ENCODE results near the gene COL15A1.
A peak's percentile ranks its signal among the peaks of the same experiment; 100 is the strongest.

Gene COL15A1

DNA sequence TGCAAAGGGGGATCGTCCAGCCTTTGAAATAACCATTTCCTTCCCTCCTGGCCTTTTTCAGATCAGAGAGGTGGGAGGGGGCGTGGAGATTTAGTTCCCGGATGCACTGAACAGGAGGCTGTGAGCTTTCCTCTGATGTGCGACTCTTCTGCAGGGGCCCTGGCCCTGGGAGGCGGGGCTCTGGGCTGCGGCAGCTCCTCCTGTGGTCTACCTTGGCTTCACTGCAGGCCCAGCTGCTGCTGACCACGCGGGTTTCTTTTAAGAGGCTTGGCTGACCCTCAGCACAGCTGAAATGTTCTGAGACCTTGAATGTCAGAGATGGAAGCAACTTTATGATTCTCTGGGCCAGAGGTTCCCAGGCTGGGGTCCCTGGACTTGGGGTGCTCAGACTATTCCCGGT is 27.0 kb upstream of the COL15A1 start:
- DNase-seq (ENCODE audit: low spot score): no peak

DNA sequence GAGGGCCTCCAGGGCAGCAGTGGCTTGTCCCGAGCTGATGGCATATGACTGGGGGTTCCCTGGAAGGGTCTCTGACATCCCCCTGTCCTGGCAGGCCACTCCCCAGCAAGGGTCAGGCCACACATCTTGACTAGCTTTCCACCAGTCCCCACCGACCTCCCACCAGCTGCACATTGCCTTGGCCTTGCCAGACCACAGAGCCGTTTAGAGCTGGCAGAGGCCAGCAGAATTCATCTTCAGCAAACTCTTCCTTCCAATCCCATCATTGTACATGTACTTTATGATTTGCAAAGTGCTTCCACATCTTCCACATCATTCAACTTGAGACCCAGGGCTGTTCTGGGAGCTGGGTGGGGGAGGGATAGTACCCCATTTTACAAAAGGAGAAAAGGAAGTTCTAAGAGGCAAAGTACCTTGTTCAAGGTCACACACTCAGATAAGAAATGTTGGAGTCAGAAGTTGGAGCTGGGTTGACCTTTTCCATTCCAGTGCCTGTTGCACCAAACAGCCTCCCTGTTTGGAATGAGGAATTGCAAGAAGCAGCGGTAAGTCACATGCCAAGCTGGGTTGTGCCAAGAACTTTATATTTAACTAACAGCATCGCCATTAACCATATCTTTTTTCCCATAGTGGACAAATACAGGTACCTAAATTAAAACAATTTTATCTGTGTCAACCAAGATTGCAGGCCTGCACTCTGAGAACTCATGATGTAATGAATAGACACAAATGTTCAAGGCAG is 25.8 kb upstream of the COL15A1 start:
- no peak for DNase-seq (ENCODE audit: low spot score)

DNA sequence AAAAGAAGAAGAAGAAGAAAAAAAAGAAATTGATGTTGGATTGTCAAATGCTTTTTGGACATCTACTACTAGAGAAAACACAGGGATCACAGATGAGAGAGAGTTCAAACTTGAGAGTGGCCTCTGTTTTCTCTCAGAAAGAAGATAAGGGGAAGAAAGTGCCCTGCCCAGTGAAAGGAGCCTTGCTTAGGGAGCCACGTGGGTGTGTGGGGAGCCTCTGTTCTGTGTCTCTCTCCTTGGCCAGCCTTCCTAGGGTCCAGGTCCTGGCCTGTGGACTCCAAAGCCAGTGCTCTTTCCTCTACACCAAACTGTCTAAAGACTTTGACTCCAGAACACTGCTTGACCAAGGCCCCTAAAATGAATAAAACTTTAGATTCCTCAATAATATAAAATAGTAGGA is 22.0 kb upstream of the COL15A1 start:
- DNase-seq (ENCODE audit: low spot score): no peak

DNA sequence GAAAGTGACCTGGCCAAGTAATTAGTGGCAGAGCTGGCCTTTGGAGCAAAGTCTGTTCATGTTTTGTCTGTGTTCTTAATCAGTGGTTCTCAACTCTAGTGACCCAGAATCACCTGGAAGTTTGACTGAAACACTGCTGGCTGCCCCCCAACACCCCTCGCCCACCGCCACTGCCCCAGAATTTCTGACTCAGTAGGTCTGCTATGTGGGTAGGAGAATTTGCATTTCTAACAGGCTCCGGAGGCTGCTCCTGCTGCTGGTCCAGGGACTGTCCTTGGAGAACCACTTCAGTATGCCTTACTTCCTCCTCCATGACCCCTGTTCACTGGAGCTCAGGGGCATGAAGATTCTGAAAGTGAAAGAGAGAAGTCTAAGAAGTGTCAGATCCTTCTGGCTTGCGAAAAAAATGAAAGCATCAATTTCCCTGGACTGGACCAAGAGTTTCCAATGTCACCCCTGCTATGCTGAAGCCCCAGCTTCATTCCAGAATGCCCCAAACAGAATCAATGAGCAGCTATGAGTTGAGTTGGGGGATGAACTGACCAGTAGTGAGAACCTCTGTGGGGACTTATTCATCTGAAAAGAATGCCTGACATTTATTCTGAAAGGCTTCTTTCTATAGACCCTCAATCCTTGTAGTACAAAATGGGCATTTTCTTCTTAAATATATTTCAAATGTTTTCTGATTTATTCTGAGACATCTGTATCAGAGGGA is 20.8 kb upstream of the COL15A1 start:
- DNase-seq (ENCODE audit: low spot score): peak; percentile 40

DNA sequence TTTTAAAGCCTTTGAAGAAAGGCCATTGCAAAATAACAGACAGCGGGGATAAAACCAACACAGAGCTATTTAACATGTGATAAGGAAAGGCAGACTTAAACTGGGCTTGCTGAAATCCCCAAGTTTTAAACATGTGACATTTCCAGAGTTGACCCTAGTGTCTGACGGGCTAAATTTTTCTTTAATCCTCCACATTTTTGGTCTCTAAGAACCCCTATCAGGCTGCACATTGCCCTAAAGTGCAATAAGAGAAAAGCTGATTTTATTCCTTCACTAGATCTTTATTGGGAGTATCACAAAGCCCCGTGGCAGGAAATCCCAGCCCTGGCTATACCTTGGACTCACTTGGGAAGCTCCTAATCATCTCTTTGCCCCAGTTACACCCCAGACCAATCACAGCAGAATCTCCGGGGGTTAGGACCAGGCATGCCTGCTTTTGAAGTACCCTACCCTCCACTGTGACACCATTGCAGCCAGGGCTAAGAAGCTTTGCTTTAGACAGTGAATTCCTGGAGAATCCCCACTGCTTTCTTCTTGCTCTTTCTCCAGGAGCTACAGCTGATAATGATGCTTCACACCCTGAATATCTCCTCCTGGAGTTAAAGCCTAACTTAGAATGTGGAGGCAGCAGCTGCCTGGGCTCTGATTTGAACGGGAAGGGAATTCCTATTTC is 20.1 kb upstream of the COL15A1 start:
- no peak for DNase-seq (ENCODE audit: low spot score)

DNA sequence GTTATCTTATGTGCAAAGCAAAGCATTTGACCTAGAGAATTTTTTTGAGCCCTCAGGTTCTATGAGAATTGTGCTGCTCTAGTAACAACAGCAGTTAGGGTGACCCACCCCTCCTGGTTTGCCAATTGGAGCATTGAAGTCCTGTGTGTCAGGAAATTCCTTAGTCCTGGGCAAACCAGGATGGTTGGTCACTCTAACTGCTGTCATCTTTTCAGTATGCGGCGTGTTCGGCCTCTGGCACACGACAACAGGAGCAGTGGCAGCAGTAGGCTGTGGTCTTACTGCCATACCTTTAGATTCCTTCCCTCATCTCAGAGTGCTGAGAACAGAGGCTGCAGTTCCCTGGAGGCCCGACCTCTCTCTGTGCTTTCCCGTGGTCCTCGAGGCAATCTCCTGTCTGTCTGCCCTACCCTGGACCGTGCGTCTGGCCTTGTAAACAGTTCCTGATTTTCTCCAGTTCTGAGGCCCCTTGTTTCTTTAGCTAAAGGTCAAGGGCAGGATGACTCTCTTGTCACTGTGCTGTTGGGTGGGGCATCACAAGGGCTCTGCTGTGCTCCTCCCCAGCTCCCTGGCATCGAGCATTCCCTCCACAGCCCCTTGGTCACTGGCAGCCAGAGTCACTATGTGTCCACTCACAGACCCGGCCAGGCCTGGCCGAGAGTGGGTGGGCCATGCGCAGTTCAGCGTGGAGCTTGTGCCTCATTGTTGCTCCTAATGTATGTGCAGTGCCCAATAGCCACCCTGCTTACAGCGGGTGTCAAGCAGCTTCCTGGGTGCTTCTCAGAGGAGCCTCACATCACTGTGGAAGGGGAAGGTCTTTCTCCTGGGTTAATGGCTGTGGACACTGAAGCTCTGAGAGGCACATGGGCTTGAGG is 18.5 kb upstream of the COL15A1 start:
- DNase-seq (ENCODE audit: low spot score): no peak

DNA sequence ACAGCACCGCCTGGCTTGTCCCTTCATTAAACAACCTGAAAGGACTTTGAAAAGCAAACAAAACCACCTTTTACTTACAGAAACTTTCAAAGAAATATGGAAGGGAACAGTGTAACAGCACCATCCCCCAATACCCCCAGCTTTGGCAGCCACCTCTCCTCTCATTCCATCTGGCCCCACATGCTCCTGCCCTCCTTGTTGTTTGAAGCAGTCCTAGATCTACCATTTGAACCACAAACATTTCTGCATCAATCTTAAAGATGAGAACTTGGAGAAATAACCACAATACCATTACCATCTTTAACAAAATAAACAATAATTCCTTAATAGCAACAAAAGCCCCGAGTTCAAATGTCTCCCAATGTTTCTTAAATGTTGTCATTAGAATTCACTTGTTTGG is 17.8 kb upstream of the COL15A1 start:
- DNase-seq (ENCODE audit: low spot score): no peak

DNA sequence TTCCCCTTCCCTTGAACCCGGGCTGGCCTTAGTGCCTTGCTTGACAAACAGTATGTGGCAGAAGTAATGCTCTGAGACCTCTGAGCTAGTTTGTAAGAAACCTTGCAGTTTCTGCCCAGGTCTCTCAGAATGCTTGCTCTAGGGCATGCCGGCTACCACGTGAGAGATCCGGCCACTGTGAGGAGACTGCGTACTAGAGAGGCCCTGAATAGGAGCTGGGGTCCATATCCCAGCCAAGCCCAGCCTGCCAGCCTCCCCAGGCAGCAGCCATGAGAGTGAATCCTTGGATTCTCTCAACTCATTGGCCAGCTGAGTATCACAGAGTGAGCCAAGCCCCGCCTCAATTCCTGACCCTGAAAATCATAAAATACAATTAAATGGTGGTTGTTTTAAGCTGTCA is 16.0 kb upstream of the COL15A1 start:
- DNase-seq (ENCODE audit: low spot score): no peak

DNA sequence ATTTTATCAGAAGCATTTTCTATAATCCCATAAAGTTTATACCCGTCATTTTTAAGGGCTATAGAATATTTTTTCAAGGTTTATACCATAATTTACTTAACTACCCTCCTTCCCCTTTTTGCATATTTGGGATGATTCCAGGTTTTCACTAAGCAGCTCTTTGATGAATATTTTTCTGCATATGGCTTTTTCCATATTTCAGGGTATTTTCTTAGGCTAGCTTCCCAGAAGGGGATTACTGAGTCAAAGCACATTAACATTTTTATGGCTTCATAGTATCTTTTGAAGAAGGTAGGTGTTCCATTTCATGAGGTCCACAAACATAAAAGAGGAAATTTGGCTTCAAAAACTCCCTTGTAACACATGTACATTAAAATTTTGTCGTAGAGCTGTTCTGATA is 14.6 kb upstream of the COL15A1 start:
- DNase-seq (ENCODE audit: low spot score): no peak

DNA sequence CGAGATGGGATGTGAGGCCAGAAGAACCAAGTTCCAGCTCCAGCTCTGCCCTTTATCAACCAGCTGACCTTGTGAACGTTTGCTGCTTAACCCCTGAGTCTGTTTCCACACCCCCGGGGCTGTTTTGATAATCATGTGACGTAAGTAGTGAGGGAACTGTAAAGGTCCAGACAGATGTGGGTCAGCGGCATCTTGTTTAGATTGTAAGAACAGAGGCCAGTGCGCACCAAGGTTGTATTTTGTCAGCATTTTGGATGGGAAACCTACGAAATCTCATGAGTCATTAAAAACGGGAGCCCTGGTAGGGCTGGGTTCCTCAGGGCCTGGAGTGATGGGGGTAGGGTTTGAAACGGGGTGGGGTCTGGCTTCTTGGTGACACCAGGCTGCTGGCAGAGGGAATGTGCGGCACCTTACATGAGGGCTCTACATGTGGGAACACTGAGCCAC is 13.8 kb upstream of the COL15A1 start:
- DNase-seq (ENCODE audit: low spot score): no peak

DNA sequence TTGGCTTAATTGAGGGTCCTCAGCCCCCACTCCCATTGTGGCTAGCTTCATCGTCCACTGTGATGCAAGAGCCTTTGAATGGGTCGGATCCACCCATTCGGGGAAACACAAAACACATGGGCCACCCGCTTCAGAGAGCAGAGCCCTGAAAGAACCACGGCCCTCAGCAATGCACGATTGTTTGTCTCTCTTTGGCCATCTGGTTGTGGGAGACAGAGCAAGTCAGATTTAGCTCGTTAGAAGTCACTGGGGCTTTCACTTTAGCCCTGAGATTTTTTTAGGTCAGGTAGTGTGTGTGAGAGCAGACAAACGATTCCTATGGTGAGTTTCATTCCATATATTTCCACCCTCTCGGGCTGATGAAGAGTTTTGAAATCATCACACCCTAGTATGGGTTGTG is 12.9 kb upstream of the COL15A1 start:
- DNase-seq (ENCODE audit: low spot score): no peak

DNA sequence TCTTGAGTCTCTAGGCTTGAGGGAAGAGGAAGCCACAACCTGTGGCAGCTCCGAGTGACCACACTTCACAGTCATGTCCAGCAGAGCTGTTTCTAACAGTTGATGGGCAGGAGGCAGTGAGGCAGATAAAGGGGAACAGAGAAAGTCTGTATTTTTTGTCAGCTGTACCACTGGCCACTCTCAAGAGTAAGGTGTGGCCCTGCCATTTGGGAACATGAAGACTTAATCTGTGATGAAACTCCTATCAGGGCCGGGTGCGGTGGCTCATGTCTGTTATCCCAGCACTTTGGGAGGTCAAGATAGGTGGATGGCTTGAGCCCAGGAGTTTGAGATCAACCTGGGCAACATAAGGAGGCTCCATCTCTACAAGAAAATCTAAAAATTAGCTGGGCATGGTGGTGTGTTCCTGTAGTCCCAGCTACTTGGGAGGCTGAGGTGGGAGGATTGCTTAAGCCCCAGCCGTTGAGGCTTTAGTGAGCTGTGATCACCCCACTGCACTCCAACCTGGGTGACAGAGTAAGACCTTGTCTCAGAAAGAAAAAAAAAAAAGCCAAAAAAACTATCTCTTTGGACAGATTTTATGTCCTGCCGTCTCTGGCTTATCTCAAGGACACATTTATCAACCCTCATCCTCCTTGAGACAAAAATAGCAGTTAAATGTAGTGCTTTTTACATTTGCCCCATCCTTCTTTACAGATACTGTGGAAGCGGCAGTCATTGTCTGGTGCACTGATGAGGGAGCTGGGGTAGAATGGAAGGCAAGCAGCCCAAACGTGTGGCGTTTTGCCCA is 11.9 kb upstream of the COL15A1 start:
- DNase-seq (ENCODE audit: low spot score): no peak

DNA sequence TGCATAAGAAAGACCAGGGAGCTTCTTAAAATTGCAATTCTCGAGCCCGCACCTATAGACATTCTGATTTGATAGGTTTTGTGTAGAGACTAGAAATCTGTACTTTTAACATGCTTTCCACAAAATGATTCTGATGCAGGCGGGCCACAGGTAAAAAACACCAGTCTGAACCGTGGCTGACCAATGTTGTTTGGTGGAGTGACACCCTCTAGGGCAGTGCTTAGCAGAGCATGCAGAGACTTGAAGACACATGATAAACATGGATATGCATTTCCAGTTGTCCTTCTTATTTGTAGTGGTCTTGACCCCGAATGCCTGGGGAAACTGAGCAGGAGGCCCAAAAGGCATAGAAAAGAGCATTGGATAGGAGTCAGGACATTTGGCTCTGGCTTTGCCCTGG is 10.5 kb upstream of the COL15A1 start:
- no peak for DNase-seq (ENCODE audit: low spot score)

DNA sequence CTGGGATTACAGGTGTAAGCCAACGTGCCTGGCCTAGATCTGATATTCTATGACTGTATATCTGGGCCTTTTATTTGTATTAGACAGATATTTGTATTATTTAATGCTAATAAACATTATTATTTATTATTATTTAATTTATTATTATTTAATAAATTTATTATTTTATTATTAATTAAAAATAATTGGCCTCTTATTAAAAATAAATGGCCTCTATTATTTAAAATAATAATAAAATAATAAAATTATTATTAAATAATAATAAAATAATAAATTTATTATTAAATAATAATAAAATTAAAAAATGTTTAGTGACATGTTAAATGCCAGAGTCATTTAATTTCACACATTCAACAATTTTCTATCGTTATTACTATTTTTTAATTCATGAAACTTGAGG is 9.8 kb upstream of the COL15A1 start:
- DNase-seq (ENCODE audit: low spot score): no peak

DNA sequence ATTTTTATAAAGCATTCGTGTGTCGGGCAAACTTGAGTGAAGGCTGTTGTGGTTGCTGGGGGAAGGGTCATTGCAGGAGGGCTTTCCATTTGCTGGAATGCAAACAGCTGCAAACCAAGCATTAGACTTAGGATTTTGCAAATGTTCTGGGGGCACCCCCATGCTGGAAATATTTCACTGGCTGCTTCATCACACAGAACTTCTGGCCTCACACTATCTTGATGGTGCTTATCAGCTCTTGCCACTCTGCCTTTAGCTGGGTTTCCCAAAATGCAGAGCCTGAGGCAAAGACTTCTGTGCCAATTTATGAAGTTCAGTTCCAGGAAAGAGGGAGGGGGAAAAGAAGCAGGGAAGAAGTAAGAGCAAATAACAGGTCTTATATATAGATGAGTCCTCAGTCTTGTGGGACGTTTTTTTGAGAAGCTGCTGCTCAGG is 8.6 kb upstream of the COL15A1 start:
- DNase-seq (ENCODE audit: low spot score): no peak

DNA sequence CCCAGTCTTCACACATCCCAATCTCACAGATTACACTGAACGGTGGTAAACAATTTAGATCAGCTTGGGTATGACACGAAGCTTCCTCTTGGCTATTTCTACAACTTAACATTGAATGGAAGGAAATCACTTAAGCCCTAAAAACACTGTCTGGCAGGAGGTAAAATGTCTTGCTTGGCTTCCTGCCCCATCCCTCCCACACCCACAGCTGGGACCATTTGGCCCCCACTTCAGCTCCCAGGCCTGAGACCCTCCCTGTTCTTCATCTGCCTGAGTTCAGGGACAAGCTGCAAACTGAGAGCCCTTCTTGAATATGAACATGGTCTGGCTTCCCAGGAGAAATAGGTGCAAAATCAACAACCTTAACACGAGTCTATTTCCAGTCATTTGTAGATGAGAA is 3.4 kb upstream of the COL15A1 start:
- DNase-seq (ENCODE audit: low spot score): no peak

DNA sequence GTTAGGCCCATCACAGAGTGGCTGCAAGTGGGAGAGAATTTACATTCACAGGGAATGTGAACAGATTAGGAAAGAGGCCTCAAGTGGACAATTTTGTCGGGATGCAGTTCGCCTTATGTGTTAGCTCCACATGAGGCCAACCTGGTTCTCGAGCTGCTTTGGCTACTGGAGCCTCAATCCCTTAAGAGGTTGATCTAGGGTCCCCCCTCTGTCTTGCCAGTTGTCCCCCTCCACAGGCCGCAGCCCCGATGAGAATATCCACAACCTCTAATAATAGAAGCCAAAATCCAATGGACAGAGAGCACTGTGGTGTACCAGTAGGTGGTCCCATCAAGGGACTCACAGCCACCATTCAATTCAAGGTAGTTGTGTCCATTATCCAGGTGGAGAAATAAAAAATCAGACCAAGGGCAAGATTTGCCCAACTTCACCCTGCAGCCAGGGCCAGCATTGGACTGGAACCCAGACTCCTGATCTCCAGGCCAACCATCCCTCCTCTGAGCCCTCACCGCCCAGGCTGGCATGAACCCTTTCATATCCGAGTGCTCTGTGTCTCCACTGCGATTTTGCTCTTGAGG is 1.7 kb upstream of the COL15A1 start:
- DNase-seq (ENCODE audit: low spot score): no peak

DNA sequence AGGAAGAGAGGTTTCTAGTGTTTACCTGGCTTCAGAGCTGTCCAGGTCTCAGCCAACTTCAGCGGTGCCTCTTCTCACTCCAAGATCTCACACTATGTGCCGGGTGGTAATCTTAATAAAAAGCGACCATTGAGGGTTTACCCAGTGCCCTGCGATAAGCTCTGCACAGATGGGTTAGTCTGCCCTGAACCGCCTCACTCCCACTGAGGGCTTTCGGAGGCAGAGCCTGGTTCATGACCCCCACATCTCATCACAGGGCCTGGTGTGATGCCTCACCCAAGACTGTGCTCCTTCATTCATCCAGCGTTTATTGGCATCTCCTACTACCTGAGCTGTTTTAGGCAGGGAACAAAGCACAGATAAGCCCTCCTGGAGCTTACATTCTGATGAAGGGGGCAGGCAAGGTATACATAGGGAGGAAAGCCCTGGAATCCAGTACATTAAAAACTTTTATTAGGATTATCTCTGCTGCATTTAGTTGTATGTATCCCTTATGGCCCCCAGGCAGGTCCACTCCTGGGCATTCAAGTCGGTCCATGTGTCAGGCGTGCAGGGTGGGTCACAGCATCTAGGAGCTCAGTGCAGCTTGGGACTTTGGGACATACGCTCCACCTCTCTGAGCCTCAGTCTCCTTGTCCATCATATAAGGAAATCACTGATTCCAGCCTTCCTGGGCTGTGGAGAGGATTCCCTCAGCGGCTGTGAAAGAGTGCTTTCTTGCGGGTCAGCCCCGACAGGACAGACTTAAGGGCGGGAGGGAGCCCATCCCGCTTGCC is 613 bp upstream of the COL15A1 start:
- no peak for DNase-seq (ENCODE audit: low spot score)

DNA sequence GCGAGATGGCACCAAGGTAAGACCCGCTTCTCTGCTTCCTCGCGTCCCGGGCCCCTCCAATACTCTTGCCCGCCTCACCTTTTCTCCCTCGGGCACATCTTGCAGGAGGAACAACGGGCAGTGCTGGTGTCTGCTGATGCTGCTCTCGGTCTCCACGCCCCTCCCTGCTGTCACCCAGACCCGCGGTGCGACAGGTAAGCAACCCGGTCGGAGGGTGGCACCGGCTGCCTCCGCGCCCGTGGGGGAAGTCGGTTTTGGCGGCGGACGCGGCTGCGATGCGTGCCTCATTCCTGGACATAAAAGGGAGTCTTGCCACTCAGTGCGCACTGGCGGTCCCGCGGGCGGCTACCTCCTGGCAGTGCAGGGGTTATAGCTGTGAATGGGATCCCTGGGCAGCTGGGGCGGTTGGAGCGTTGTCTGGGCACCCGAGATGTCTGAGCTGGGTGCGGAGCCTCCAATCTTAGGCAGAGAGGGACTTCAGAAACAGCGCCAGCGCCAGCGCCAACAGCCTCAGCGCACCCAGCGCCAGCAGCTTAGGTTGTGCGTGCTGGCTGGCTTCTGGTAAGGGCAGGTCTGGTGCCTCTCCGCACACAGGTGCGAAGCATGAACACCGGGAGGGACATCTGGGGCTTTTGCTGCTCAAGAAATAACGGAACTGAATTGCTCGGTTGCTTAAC is 488 bp downstream of the COL15A1 start:
- DNase-seq (ENCODE audit: low spot score): peak; percentile 46

DNA sequence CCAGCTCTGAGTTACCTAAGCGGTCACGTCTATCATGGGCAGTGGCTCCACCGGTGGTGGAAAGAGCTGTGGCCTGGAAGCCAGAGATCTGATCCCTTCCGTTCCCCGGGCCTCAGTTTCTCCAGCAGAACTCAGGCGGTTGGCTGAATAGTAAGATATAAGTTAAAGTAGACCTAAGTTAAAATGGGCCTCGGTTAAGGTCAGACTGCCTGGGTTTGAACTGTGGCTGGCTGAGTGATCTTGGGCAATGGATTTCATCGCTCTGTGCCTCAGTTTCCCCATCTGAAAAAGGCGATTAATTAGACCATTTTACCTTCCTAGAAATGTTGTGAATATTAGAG is 997 bp downstream of the COL15A1 start:
- no peak for DNase-seq (ENCODE audit: low spot score)

All from GM03348 (cell line).